ENCODE measurements around the gene LSM12.
A peak's percentile ranks its signal among the peaks of the same experiment; 100 is the strongest.
"Not testable (repeated sequence)": the region's sequence is repeated elsewhere in the genome, so short reads cannot be mapped to it uniquely, and the experiment has no call there.

LSM12 gene

DNA sequence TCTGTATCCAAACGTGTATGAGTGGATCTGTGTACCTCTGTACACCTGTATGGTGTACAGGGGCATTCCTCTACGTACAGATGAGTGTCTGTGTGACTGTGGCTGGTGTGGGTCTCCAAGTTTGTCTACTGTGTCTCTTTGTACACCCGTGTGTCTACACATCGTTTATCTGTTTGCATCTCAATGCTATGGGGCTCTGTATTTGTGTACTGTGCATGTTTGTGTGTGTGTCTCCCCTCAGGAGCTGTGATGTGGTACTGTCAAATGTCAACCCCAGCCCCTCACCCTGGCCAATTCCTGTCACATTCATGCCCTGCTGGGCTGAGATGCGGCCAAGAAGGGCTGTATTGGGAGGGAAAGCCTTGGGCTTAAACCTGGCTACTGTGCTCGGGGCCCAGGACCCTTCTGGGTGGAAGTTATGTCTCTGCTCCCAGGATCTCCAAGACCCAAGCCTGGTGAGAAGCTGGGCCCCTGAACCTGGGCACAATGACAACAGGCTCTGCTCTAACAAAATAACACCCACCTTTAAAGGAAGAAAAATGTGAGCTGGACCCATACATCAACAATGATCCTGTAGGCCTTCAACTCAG lies 65.5 kb downstream of the LSM12 start:
- Histone ChIP-seq H3K27me3 (ENCODE audit: insufficient read depth, low read length) (peaks cover 61% of the 10 kb centered on the region), H3K9me3 (ENCODE audit: low read length) (no peaks in the 10 kb centered on the region), H2AFZ (ENCODE audit: low read depth, low read length) (no peak overlapping the region)

GRCh38 chr17:44000141-44000860 lies 66.2 kb downstream of the LSM12 start:
- no peaks in the 10 kb centered on the region for H3K36me3 ChIP-seq (ENCODE audit: insufficient read depth, low read length)
- H3K27me3 ChIP-seq (ENCODE audit: insufficient read depth, low read length) = peaks cover 56% of the 10 kb centered on the region
- H3K4me3 ChIP-seq (ENCODE audit: low read length) = no peak overlapping the region
- H2AFZ ChIP-seq (ENCODE audit: low read depth, low read length) = no peak overlapping the region
- H3K4me1 ChIP-seq (ENCODE audit: insufficient read depth, low read length) = no peaks in the 10 kb centered on the region
- no peaks in the 10 kb centered on the region for H3K9me3 ChIP-seq (ENCODE audit: low read length)

More for the DNA sequence above, 65.5 kb downstream of the LSM12 start:
- H3K4me3 ChIP-seq (ENCODE audit: low read length) = no peak overlapping the region
- H3K4me1 ChIP-seq (ENCODE audit: insufficient read depth, low read length) = no peaks in the 10 kb centered on the region
- no peaks in the 10 kb centered on the region for H3K36me3 ChIP-seq (ENCODE audit: insufficient read depth, low read length)

DNA sequence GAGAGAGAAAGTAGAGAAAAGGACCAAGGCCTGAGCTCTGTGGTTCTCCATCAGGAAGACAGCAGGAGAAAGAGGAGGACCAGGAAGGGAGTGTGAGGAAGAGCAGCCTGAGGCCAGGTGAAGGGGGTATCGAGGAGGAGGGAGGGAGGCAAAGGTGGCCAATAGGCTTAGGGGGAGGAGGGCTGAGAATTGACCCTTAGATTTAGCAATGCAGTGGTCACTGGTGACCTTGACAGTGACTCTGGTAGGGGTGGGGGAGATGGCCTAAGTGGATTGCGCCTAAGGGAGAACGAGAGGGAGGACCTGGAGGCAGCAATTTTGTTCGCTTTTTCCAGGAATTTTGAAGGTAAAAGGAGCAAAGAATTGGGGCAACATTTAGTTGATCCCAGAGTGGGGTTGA lies 67.4 kb downstream of the LSM12 start:
- H3K4me1 ChIP-seq (ENCODE audit: insufficient read depth, low read length) = no peaks in the 10 kb centered on the region
- H2AFZ ChIP-seq (ENCODE audit: low read depth, low read length) = no peak overlapping the region
- H3K9me3 ChIP-seq (ENCODE audit: low read length) = no peaks in the 10 kb centered on the region
- H3K27me3 ChIP-seq (ENCODE audit: insufficient read depth, low read length) = peaks cover 51% of the 10 kb centered on the region
- no peaks in the 10 kb centered on the region for H3K36me3 ChIP-seq (ENCODE audit: insufficient read depth, low read length)
- no peak overlapping the region for H3K4me3 ChIP-seq (ENCODE audit: low read length)

DNA sequence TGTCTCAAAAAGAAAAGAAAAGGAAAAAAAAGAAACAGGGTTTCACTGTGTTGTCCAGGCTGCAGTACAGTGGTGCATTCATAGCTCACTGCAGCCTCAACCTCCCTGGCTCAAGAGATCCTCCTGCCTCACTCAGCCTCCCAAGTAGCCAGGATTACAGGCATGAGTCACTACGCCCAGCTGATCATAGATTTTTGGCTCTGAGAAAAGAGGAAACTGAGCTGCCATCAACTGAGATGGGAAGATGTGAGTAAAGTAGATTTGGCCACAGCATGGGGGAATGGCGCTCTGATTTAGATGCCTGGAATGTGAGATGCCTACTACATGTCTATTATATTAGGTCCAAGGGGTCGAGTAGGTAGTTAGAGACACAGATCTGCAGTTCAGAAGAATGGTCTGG lies 67.9 kb downstream of the LSM12 start:
- Histone ChIP-seq H3K27me3 (ENCODE audit: insufficient read depth, low read length) (peaks cover 51% of the 10 kb centered on the region), H2AFZ (ENCODE audit: low read depth, low read length) (no peak overlapping the region), H3K36me3 (ENCODE audit: insufficient read depth, low read length) (no peaks in the 10 kb centered on the region), H3K4me3 (ENCODE audit: low read length) (no peak overlapping the region), H3K9me3 (ENCODE audit: low read length) (no peaks in the 10 kb centered on the region), H3K4me1 (ENCODE audit: insufficient read depth, low read length) (no peaks in the 10 kb centered on the region)

DNA sequence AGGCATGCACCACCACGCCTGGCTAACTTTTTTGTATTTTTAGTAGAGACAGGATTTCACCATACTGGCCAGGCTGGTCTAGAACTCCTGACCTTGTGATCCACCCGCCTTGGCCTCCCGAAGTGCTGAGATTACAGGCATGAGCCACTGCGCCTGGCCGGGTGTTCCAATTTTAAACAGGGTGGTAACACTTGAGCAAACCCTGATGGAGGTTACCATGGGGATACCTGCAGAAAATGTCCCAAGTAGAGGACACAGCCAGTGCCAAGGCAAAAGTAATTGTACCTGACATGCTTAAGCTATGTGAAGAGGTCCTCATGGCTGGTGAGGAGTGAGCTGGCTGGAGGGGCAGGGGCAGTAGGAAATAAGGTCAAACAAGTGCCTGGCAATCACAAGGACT lies 69.3 kb downstream of the LSM12 start:
- H3K9me3 ChIP-seq (ENCODE audit: low read length); H3K36me3 ChIP-seq (ENCODE audit: insufficient read depth, low read length); H3K4me3 ChIP-seq (ENCODE audit: low read length); H3K4me1 ChIP-seq (ENCODE audit: insufficient read depth, low read length); H2AFZ ChIP-seq (ENCODE audit: low read depth, low read length): not testable (repeated sequence)
- peaks cover 43% of the 10 kb centered on the region for H3K27me3 ChIP-seq (ENCODE audit: insufficient read depth, low read length)

DNA sequence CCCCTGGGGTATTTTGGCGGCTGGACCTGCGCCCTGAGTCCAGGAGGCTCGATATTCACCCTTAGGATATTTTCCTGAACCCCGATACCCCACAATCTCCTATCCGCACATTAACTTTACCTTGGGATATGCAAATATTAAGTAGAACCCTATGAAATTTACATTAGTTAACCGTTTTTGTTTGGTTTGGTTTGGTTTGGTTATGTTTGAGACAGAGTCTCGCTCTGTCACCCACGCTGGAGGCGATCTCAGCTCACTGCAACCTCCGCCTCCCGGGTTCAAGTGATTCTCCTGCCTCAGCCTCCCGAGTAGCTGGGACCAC lies 71.4 kb downstream of the LSM12 start:
- H2AFZ ChIP-seq (ENCODE audit: low read depth, low read length) = no peak overlapping the region
- no peaks in the 10 kb centered on the region for H3K36me3 ChIP-seq (ENCODE audit: insufficient read depth, low read length)
- H3K9me3 ChIP-seq (ENCODE audit: low read length) = no peaks in the 10 kb centered on the region
- H3K4me1 ChIP-seq (ENCODE audit: insufficient read depth, low read length) = no peaks in the 10 kb centered on the region
- no peak overlapping the region for H3K4me3 ChIP-seq (ENCODE audit: low read length)
- peaks cover 26% of the 10 kb centered on the region for H3K27me3 ChIP-seq (ENCODE audit: insufficient read depth, low read length)

DNA sequence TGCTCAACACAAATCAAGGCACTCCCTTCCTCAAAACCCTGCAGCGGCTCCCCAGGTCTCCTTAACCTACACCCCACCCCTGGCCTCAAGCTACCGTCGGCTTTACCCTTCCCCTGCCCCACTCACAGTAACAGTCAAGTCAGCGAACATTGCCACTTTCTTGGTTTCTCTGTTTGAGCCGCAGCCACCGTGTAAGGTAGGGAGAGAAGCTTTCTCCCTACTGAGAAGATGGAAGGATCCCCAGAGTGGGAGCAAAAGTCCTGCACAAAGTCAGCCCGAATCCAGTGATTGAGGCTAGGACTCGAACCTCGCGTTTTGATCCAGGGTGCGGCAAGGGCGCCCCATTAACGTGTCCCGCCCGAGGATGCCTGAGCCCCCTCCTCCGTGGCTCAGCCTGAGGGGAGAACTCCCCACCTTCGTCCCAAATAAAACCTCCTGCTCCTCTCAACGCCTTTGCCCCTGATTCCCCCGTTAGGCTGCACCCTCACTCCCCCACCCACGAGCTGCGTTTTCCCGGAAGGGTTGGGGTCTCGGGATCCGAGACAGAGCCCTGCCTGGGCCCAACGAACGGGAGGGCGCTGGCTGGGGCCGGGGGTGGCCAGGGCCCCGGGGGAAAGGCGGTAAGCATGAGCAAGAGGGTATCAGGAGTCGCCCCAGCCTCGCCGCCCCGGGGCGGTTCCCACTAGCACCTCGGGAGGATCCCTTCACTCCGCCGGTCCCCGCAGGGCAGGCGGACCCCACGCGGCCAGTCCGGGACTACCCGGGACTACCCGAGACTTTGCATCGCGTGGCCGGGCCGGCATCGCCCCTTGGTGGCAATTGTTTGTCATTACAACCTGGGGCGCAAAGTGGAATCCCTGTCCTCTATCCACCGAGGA lies 72.0 kb downstream of the LSM12 start:
- Histone ChIP-seq H3K4me3 (ENCODE audit: low read length) (peak overlapping the region; percentile 11), H3K9me3 (ENCODE audit: low read length) (no peaks in the 10 kb centered on the region), H3K4me1 (ENCODE audit: insufficient read depth, low read length) (no peaks in the 10 kb centered on the region), H3K27me3 (ENCODE audit: insufficient read depth, low read length) (peaks cover 24% of the 10 kb centered on the region), H2AFZ (ENCODE audit: low read depth, low read length) (peak overlapping the region; percentile 3), H3K36me3 (ENCODE audit: insufficient read depth, low read length) (no peaks in the 10 kb centered on the region)

- H3K4me3 ChIP-seq (ENCODE audit: low read length) = no peak overlapping the region
- H3K36me3 ChIP-seq (ENCODE audit: insufficient read depth, low read length) = no peaks in the 10 kb centered on the region
- H2AFZ ChIP-seq (ENCODE audit: low read depth, low read length) = no peak overlapping the region
- no peaks in the 10 kb centered on the region for H3K9me3 ChIP-seq (ENCODE audit: low read length)
- peaks cover 19% of the 10 kb centered on the region for H3K27me3 ChIP-seq (ENCODE audit: insufficient read depth, low read length)
- no peaks in the 10 kb centered on the region for H3K4me1 ChIP-seq (ENCODE audit: insufficient read depth, low read length)
Measured at GRCh38 chr17:43992641-43993040, 73.8 kb downstream of the LSM12 start.

DNA sequence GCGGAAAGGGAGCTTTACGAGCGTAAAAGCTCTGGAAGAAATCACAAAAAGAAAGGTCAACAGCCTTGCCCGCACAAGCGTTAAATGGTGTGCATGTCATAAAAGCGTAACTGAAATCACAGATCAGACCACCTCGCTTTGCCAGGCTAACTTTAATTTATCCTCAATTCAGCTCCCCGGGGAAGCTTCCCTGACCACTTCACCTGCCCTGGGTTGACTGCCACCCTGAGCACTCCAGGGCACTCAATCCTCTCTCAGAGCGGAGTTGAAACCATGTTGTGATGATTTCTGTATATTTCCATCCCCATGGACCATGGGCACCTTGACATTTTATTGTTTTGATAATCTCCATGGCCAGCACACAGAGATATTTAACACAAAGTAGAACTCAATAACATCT lies 78.2 kb downstream of the LSM12 start:
- peaks cover 32% of the 10 kb centered on the region for H3K27me3 ChIP-seq (ENCODE audit: insufficient read depth, low read length)
- H3K36me3 ChIP-seq (ENCODE audit: insufficient read depth, low read length) = no peaks in the 10 kb centered on the region
- no peaks in the 10 kb centered on the region for H3K4me1 ChIP-seq (ENCODE audit: insufficient read depth, low read length)
- H3K4me3 ChIP-seq (ENCODE audit: low read length) = no peak overlapping the region
- H3K9me3 ChIP-seq (ENCODE audit: low read length) = no peaks in the 10 kb centered on the region
- no peak overlapping the region for H2AFZ ChIP-seq (ENCODE audit: low read depth, low read length)

DNA sequence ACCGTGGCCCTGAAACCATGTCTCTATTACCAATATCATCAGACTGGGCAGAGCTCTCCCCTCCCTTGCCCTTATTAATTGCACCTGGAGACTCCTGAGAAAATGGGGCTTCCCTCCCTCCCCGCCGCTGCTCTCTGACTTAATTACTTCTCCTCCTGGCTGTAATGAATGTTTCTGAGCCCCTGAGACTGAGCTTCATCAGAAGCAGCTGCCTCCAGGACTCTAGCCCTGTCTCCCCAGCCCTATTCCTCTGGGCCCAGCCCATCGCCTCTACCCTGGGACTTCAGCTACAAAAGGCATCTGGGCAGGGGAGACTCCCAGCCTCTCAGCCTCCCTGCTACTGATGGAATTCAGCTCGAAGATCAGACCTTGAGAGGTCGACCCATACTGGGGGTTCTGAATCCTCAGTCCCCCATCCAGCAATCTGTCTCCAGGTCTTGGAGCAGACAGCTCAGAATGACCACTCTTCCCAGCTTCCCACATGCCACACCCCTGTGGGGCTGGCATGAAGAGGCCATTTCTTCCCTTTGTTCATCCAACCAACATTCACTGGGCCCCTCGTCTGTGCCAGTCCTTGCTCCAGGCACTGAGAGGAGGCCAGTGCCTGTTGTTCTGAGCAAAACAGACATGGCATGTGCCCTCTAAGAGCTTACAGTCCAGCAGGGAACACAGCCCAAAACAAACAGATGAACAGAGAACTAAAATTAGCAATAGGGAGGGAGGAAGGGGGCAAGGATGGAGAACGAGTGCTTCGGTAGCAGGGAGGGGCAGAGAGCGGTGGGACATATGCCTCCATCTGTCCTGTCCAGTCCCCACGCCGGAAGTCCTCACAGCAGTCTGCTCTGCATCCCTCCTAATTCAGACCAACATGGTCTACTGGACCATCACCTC lies 79.1 kb downstream of the LSM12 start:
- H3K4me3 ChIP-seq (ENCODE audit: low read length) = no peak overlapping the region
- H3K36me3 ChIP-seq (ENCODE audit: insufficient read depth, low read length) = no peaks in the 10 kb centered on the region
- no peak overlapping the region for H2AFZ ChIP-seq (ENCODE audit: low read depth, low read length)
- peaks cover 41% of the 10 kb centered on the region for H3K27me3 ChIP-seq (ENCODE audit: insufficient read depth, low read length)
- H3K4me1 ChIP-seq (ENCODE audit: insufficient read depth, low read length) = no peaks in the 10 kb centered on the region
- H3K9me3 ChIP-seq (ENCODE audit: low read length) = no peaks in the 10 kb centered on the region

DNA sequence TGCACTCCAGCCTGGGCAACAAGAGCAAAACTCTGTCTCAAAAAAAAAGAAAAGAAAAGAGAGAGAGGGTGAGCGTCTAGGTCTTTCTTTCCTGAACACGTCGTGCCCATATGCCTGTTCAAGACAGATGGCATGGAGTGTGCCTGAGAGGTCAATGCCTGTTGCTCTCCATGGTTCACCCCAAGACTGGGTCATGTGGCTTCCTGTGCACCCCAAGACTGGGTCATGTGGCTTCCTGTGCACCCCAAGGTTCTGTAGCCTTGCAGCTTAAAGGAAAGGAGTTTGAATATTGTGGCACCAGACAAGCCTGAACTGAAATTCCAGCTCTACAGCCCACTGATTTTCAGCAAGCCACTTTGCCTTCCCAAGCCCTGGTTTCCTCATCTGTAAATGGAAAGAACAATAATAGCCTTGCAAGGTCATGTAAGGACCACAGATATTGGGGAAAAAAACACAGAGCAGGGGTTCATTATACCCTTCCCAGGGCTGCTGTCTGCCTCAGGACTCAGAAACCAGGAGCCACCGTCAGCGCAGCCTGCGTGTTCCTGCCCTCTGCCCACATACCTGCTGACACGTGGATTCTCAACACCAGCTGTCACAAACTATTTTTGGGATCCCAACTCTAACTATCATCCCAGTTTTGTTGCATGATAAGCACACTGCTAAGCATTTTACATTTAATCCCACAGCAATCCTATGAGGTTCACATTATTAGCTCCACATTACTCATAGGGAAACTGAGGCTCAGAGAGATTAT lies 80.1 kb downstream of the LSM12 start:
- Histone ChIP-seq H3K4me3 (ENCODE audit: low read length) (no peak overlapping the region), H3K27me3 (ENCODE audit: insufficient read depth, low read length) (peaks cover 48% of the 10 kb centered on the region), H3K36me3 (ENCODE audit: insufficient read depth, low read length) (no peaks in the 10 kb centered on the region), H3K9me3 (ENCODE audit: low read length) (no peaks in the 10 kb centered on the region), H2AFZ (ENCODE audit: low read depth, low read length) (no peak overlapping the region), H3K4me1 (ENCODE audit: insufficient read depth, low read length) (no peaks in the 10 kb centered on the region)

DNA sequence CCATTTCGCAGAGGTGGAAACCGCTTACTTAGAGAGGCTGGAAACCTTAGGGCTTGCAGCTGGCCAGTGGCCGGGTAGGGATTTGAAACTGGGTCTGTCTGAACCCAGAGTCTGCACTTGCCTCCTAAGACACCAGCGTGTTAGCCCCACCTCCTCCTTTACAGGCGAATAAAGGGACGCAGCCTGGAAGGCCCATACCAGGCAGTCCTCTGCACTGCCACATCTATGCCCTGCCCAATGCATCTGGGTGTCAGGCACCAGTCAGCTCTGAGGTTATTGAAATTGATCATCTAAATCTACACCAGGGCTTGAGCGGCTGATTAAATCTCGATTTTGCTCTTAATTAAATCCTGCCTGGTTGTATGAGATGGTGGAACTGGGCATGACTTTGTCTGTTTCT lies 82.0 kb downstream of the LSM12 start:
- peaks cover 48% of the 10 kb centered on the region for H3K27me3 ChIP-seq (ENCODE audit: insufficient read depth, low read length)
- no peaks in the 10 kb centered on the region for H3K9me3 ChIP-seq (ENCODE audit: low read length)
- no peaks in the 10 kb centered on the region for H3K4me1 ChIP-seq (ENCODE audit: insufficient read depth, low read length)
- no peaks in the 10 kb centered on the region for H3K36me3 ChIP-seq (ENCODE audit: insufficient read depth, low read length)
- no peak overlapping the region for H3K4me3 ChIP-seq (ENCODE audit: low read length)
- no peak overlapping the region for H2AFZ ChIP-seq (ENCODE audit: low read depth, low read length)

All from neuron (in vitro differentiated cells).